GM19468 (cell line): ENCODE data around the gene MAML2.
"Not testable (repeated sequence)": the region's sequence is repeated elsewhere in the genome, so short reads cannot be mapped to it uniquely, and the experiment has no call there.

Experiments
- ATAC-seq: cut with Tn5 transposase; IDR thresholded peaks from one replicate; pipeline ENCODE4 v1.9.1; 2021; ENCODE audit warnings: mild to moderate bottlenecking, moderate library complexity, moderate number of reproducible peaks; ENCODE audit not compliant: unreplicated experiment; ENCODE audit errors: extremely low read depth

MAML2 gene

DNA sequence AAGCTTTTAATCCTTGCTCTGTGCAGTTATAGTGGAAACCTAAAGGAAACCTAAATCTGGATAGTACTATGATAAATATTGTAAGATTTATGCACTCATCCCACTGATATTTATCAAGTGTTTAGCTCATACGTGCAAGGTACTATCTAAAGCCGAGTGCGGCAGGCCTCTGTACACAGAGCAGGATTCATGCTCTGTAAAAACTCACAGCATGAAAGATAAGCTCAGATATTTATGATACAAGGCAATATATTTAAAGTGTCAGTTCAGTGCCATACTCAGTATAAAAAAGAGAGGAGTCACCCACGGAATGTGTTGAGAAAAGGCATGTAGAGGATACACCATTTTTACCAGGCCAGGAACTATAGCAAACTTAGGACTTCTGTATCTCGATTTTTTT is 66.2 kb downstream of the MAML2 start:
- ATAC-seq: no peak

DNA sequence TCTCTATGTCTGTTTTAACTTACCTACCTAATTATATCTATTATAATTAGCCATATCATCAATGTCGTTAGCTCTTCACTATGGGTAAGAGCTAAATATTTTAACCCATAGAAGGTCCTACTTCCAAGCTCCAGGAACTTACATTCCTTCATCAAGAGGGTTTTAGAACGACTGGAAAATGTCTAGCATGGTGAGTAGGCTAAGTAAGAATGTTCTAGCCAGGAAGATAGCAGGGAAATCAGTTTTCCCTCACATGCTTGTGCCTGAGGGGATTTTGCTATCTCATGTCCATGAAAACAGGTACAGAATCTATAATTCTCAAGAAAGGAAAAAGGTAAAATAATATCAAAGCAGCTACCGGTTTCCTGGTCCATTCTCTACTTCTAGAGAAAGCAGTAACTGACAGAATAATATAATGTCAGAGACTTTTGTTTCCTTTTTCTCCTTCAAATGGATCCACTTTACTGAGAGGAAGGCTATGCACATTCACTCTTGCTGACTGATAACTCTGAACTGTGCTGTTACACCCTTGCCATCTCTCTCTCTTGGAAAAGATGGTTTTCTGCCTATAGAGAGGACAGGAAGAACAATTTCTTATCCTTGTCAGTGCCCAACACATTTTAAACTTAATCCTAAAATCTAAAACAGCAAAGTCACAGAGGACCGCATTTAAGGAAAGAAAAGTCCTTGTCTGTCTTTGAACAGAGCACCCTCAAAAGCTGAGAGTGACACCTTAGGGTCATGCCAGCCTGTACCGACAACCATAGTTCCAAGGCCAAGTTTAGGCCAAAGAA is 67.0 kb downstream of the MAML2 start:
- no peak for ATAC-seq

DNA sequence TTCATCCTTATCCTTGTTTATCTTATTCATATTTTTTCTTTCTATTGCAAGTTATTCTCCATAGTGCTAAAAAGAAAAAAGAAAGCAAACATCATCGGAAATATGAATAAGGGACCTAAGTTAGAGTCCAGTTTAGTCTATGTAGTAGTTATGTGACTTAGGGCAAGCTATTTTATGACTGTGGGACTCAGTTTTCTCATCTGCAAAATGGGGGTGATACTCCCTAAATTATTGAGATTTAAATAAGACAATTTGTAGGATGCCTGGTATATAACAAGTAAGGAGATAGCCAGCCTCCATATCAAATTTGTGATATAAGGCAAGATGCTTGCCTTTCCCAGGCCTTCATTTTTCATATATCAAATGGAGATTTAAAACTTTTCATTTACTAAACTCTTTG is 69.5 kb downstream of the MAML2 start:
- ATAC-seq: no peak

DNA sequence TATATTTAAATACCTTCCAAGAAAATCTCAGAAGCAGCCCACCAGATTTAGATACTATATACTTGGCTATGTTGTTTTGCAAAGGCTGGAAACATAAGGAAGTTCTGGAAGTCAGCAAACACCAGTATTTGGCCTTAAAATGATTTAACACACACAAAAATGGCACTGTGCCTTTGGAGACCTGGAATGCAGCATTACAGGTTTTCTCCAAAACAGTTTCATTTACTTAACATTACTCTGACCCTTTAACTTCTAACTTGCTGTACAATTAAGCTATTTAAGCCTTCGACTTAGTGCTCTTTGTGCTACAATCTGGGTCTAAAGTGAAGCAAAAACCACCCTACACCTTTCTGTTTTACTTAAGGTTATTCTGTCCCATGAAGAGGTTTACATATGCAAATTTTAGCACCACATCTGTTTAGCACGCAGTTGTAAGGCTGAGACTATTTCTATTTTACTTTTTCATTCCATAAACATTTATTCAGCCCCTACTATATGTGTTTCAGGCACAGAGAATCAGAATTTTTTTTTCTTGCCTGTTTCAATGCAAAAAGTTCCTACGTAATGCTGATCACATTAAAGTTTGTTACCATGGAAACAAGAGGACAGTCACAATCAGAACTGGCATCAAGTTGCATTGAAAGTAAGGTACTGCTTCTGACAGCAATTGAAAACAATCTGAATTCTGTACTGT is 70.3 kb downstream of the MAML2 start:
- ATAC-seq: no peak

DNA sequence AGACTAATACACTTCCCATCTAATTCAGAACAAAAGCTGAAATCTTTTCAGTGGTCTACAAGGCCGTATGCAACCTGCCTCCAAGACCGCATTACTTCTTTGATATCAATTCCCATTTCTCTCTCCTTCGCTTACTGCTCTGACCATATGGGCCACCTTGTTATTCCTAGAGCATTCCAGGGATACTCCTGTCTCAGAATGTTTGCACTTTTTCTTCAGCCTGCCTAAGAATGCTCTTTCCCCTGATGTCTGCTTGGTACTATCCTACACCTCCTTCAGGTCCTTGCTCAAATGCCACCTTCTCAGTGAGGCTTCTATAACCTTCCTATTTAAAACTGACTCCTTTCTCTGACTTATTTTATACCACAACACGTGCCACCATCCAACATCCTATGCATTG is 71.2 kb downstream of the MAML2 start:
- no peak for ATAC-seq

DNA sequence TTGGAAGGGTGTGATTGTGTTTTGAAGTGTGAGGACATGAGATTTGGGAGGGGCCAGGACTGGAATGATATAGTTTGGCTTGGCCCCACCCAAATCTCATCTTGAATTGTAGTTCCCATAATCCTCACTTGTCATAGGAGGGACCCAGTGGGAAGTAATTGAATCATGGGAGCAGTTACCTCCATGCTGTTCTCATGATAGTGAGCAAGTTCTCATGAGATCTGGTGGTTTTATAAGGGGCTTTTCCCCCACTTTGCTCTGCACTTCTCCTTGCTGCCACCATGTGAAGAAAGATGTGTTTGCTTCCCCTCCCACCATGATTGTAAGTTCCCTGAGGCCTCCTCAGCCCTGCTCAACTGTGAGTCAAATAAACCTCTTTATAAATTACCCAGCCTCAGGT is 71.6 kb downstream of the MAML2 start:
- ATAC-seq: not testable (repeated sequence)

DNA sequence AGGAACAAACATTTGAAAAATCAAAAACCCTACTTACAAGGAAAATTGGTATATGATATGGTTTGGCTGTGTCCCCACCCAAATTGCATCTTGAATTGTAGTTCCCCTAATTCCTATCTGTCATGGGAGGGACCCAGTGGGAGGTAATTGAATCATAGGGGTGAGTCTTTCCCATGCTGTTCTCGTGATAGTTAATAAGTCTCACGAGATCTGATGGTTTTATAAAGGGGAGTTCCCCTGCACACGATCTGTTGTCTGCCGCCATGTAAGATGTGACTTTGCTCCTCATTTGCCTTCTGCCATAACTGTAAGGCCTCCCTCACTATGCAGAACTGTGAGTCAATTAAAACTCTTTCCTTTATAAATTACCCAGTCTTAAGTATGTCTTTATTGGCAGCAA is 74.5 kb downstream of the MAML2 start:
- ATAC-seq: not testable (repeated sequence)

DNA sequence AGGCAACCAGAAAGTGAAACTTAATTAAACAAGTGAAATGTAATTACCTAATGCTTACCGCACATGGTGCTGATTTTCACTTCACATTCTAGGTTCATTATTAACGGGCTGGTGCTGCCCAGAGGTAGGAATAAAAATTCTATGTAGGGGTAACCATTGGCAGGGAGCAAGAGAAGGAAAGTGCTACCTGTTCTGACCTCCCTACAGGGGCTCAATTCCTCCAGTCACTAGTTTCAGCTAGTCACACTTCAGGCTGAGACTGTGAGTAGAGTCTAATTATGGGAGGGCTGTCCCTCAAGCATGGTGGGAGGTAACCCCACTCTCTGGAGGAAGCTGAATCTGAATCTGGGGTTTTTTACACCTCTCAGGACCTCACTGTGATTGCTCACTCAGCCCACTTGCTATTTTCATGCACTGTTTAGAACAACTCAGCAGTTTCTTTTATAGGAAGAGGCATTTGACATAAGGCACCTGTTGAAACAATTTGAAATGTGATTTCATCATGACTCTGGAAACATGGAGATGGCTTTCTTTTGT is 75.4 kb downstream of the MAML2 start:
- ATAC-seq: peak; percentile 96

DNA sequence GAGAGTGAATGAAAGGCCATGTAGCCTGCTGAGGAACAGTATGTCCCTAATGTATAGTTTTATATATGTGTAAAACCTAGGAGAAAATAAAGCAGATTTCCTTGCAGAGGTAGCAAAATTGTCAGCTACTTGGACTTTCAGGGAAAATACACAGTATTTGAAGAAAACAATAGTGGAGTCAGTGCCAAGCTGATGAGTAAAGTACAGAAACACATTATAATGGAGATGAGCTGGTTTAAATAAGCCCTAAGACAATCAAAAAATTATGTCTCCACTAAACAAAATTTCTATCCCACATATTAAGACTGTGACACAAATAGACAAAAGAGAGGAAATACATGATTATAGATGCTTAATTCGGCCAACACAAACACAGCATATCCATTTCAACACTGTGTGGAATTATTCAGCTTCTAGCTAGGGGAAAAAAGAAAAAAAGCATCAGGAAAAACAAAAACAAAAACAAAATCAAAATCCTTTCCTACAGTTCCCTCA is 75.9 kb downstream of the MAML2 start:
- no peak for ATAC-seq

DNA sequence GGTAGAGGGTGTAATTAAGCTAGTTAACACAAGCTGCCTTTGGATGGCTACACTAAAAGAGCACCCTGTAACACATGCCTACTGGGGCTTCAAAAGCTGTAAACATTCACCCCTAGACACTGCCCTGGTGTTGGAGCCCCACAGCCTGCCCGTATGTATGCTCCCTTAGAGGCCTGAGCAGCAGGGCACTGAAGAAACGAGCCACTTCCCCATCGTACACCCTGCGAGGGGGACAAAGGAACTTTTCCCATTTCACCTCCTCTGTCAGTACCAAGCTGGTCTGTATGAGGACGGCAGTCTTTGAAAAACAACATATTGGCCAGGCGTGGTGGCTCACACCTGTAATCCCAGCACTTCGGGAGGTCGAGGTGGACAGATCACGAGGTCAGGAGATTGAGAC is 77.0 kb downstream of the MAML2 start:
- no peak for ATAC-seq

DNA sequence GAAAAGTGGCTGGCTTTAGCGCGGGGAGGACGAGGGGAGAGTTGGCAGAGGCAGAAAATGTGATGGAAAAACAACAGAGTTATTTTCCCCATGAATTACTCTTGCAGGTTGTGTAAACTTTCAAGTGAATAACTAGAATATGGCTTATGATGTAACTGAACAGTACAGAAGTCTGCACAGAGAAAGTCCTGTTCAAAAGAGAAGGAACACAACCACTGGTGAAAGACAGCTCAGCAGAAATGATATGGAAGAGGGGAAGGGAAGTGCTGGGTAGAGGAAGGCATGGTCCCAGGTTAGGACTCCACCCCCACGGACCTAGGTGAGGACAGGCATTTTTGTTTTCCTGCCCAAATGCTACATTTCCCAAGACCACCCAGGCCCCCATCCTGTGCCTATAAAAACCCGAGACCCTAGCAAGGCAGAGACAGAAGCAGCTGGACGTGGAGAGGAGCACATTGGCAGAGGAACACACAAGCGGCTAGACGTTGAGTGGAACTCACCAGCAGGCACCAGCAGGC is 77.7 kb downstream of the MAML2 start:
- ATAC-seq: no peak

DNA sequence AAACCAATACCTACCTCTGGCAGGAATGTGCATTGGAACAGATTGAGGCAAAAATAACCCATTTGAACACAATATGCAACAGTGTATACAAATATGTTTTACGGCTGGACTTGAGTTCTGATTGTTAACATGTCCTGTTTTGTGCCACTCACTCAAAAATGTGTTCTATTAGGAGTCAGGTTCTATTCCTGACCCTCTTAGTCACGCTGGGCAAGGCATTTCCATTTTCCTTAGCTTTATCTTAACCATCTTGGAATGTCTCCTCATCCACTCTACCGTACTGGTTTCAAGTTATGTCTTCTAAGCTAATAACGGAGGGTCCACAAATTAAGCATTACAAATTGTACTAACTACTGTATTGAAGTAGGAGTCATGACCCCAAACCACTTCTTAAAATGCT is 78.6 kb downstream of the MAML2 start:
- ATAC-seq: no peak

DNA sequence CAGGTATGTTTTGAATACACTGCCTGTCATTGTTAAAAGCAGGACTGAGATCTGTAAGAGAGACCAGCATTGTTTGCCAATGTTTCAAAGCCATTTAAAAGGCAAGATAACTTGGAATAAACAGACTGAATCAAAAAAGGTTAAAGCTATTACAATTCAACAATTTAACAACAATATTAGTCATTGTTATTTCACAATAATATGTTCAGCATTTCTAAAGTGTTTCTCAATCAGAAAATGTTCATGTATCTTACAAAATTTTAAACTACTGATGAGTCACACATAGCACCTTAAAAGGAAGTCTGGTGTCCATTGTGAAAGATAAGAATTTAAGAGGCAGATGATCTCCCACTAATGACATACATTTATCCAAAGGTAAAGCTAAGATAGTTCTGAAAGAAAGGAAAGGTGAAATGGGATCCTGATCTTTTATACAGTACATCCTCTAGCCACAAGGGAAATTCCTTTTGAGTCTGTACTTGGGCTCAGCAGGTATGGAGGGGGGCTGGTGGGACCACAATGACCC is 79.7 kb downstream of the MAML2 start:
- no peak for ATAC-seq

DNA sequence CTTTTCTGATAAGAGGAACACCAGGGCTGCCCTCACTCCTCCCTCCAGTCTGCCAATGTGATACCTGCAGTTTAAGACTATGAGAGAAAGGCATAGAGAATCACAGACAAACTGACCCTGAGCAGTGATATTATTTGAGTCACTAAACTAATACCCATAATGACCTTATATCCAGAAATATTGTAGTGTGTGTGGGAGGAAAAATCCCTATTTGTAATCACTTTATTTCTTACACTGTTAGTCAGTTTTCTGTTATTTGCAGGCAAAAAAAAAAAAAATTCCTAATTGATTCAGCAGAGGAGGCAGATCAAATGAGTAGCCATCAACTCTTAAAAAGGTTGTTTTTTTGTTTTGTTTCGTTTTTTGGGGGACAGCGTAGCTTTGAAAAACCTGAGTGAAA is 82.5 kb downstream of the MAML2 start:
- ATAC-seq: no peak

DNA sequence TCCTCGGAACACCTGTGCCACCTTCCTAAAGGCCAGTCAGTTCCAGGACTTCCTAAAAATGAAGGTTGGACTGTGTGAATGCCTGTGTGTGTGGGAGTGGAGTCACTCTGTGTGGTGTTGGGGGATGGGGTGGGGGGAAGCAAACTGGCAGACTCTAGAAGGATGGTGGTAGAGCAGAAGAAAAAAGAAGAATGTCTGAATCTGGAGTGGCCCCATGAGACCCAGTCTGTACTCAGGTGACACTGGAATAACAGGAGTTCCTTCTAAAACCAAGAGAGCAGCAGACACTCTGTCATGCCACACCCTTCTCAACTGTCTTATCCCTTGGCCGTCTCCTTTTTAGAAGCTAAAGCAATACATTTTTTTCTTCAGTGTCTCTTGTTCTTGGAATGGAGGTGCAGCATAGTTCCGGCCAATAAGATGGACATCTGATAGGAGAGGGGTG is 82.9 kb downstream of the MAML2 start:
- no peak for ATAC-seq

DNA sequence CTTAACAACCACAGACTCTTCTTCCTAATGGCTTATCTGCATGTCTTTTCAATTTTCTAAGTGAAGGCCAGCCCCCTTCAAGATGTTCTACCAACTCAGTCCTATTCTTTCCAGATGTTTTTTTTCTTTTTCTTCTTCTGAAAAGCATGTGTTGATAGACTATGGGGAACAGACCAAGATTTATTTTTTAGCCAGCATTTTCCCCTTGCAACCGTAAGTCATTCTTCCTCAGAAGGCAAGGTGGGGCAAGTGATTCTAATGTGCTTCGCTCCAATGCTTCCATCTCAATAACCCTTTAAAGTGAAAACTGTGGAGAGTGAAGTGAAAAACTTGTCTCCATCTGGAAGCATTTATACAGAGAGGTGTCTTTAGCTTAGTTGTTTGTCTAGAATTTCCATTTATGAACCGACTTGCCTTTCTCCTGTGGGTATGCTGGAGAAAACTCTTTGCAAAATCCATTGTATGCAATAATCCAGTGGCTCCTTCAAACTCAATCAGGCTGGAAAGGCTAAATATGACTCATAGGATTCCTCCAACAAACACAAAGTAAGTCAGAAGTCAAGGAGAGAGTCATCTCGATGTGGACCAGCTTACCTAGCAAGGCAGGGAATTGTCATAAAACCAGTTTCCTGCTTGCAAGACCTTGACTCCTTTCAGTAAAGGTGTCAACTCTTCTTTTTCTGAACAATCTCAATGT is 83.7 kb downstream of the MAML2 start:
- no peak for ATAC-seq

DNA sequence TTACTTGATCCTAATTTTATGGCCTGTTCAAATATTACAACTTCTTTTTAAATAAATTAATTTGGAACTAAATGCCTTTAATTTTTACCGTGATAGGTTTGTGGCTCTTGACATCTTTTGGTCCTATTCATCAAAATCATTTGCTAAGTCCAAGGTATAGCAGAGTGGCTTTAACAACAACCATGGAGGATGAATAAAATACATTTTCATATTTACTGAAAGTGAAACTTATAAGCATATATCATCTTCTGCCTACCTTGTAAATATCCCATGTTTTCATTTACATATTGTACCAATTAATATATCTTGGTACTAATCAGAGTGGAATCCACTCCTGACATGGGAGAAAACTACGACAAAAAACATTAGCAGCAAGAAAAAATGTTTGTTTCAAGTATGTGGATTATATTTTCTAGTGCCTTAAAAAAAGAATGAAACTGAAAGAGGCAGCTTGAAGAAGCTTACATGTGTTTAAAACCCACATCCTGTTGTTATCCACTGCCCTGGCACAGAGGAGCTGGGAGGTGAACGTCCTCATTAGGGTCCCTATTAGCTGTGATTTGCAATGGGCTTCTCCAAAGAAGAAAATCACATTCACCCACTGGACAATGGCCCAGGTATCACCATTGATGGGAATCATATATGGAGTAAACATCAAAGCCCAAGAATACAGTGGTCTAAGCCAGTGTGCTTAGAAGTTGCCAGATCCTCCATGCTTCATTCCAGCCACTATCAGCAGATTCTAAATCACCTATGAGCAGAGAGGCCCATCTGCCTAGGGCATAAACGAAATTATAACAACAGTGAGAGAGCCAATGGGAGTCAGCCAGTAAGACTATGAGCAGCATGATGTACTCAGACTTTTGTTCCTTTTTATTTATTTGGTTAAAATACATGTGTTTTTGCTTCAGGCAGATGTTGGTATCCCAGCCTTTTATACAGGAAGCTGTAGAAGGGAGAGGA is 84.7 kb downstream of the MAML2 start:
- peak; percentile 33 for ATAC-seq

DNA sequence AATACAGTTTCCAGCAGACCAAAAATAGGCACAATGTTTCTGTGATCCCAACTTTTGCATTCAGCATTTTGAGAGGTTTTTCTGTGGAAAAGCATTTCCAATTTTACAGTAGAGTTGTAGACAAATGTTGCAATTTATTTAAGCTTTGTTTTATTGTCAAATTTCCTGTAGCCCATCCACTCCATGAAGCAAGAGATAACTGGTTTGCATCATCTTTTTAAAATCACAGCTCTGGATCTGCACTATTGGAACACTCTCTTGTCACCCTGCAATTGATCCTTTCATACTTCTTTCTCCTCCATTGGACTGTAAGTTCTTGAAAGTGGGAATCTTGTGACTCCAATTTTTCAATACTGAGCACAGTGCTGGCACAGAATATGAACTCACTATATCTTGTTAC is 86.0 kb downstream of the MAML2 start:
- ATAC-seq: no peak
